Motor neuron (in vitro differentiated cells): ENCODE results near the gene ATXN1. TPM values are rescaled to one million over a fixed set of nuclear protein-coding genes. Genes with fewer than 3 reads are reported as not detected.

Source experiments
- ATAC-seq, 8 experiments: fragments of 200-7000 bp; cut with Tn5 transposase; replicated peaks in 6 of 8; 2 replicates each; pipeline ENCODE4 v1.8.0; 2021; ENCODE audit warnings: mild to moderate bottlenecking in 8 of 8, moderate library complexity in 8 of 8
- H3K27ac ChIP-seq, 2 donors: fragments of 250-450 bp; sonication (Bioruptor Pico); 2 replicates each; pipeline ENCODE4 v1.9.0; 2021; ENCODE audit warnings: antibody characterized with exemption in 2 of 2, mild to moderate bottlenecking in 2 of 2, moderate library complexity in 1 of 2
- H3K4me1 ChIP-seq, 2 donors: fragments of 250-450 bp; sonication (Bioruptor Pico); replicated peaks in 1 of 2; 2 replicates each; pipeline ENCODE4 v1.6.1; 2021; ENCODE audit warnings: antibody characterized with exemption in 2 of 2, mild to moderate bottlenecking in 2 of 2, moderate library complexity in 1 of 2
- H3K4me3 ChIP-seq, 5 donors: fragments of 250-450 bp; sonication (Bioruptor Pico); 2 replicates each; pipeline ENCODE4 v1.9.0; 2021; ENCODE audit warnings: antibody characterized with exemption in 5 of 5, mild to moderate bottlenecking in 5 of 5, moderate library complexity in 4 of 5
- WGBS, 10 experiments: fragments of 450-650 bp; shearing (Covaris generic); methylation state at CpG; one replicate each; pipeline ENCODE4 v1.0.0; 2022; 5-methylcytosine and 5-hydroxymethylcytosine counted together
- in situ Hi-C, 9 experiments: fragments of 400-800 bp; cut with MboI; loops; one replicate each; pipeline ENCODE4 v1.15.0; 2021; ENCODE audit warnings: low sequenced_read_pairs in 9 of 9, low pct_unique_long_range_greater_than_20kb in 2 of 9; ENCODE audit not compliant: unreplicated experiment in 9 of 9
- total RNA-seq, 8 experiments: library from RNA; unstranded; fragments of 300-600 nt; gene quantifications; 2 replicates each; pipeline versions ENCODE4 v1.2.3 to v1.2.4, GENCODE V29; 2022

Gene ATXN1
- total RNA-seq, 8 experiments from 2014 or later, result 8.9 to 64.9 (median 18.3) TPM

GRCh38 chr6:16372029-16372776, 389.1 kb downstream of the ATXN1 start:
- 80 to 100% (median 100%) methylated on average over 1 of the region's 1 CpG; no CpG with 5 or more reads in 2 of the 10 experiments for whole genome bisulfite sequencing, 10 experiments
- Histone ChIP-seq H3K4me1 (peaks cover 18 to 30% of the 10 kb centered on the region in 2 donors), H3K27ac (no peak overlapping the region), H3K4me3 (no peak overlapping the region)
- no peak for ATAC-seq
- in situ Hi-C loops, result no loop called here

GRCh38 chr6:16371401-16371800, 389.9 kb downstream of the ATXN1 start:
- in situ Hi-C loops, result no loop called here
- Histone ChIP-seq H3K4me3 (no peak overlapping the region), H3K27ac (no peak overlapping the region), H3K4me1 (peaks cover 26 to 37% of the 10 kb centered on the region in 2 donors)
- 0 to 100% (median 86%) methylated on average over 1 of the region's 1 CpG; no CpG with 5 or more reads in 3 of the 10 experiments for WGBS, 10 experiments
- no peak for ATAC-seq

- H3K4me1 ChIP-seq, result peaks cover 28 to 37% of the 10 kb centered on the region in 2 donors
- in situ Hi-C loops, result no loop called here
- no peak for ATAC-seq
- H3K4me3 ChIP-seq, result no peak overlapping the region
- no peak overlapping the region for H3K27ac ChIP-seq
- 41 to 86% (median 66%) methylated on average over 1 to 2 of the region's 2 CpGs for WGBS, 10 experiments
Measured at GRCh38 chr6:16370943-16371342, 390.3 kb downstream of the ATXN1 start.

GRCh38 chr6:16369989-16370388, 391.3 kb downstream of the ATXN1 start:
- H3K4me1 ChIP-seq, result peaks cover 24 to 37% of the 10 kb centered on the region in 2 donors
- 64 to 96% (median 89%) methylated on average over 2 to 4 of the region's 5 CpGs; no CpG with 5 or more reads in 3 of the 10 experiments for WGBS, 10 experiments
- H3K27ac ChIP-seq, result peak overlapping the region in 1 of 2 donors; percentile 28
- in situ Hi-C loops, result no loop called here
- no peak for ATAC-seq
- no peak overlapping the region for H3K4me3 ChIP-seq

GRCh38 chr6:16369140-16369745, 392.0 kb downstream of the ATXN1 start:
- Histone ChIP-seq H3K4me1 (peaks cover 19 to 37% of the 10 kb centered on the region in 2 donors), H3K27ac (peak overlapping the region in 1 of 2 donors; percentile 28), H3K4me3 (no peak overlapping the region)
- WGBS, 10 experiments, result 62 to 95% (median 86%) methylated on average over 1 to 8 of the region's 8 CpGs; no CpG with 5 or more reads in 1 of the 10 experiments
- ATAC-seq, result peak in 1 of 8 experiments; percentile 17
- in situ Hi-C loops, result no loop called here

GRCh38 chr6:16367571-16367970, 393.7 kb downstream of the ATXN1 start:
- 93 to 100% (median 100%) methylated on average over 1 to 3 of the region's 3 CpGs; no CpG with 5 or more reads in 3 of the 10 experiments for WGBS, 10 experiments
- Histone ChIP-seq H3K4me1 (peaks cover 19 to 37% of the 10 kb centered on the region in 2 donors), H3K4me3 (no peak overlapping the region), H3K27ac (no peak overlapping the region)
- in situ Hi-C loops, result no loop called here
- no peak for ATAC-seq

GRCh38 chr6:16363749-16364148, 397.5 kb downstream of the ATXN1 start:
- Histone ChIP-seq H3K4me3 (no peak overlapping the region), H3K27ac (no peak overlapping the region), H3K4me1 (peaks cover 17 to 21% of the 10 kb centered on the region in 2 donors)
- ATAC-seq, result no peak
- 83 to 100% (median 88%) methylated on average over 1 to 4 of the region's 4 CpGs for WGBS, 10 experiments
- in situ Hi-C loops, result no loop called here

- Histone ChIP-seq H3K4me1 (peaks cover 13 to 17% of the 10 kb centered on the region in 2 donors), H3K27ac (no peak overlapping the region), H3K4me3 (no peak overlapping the region)
- 80 to 100% (median 92%) methylated on average over 1 to 4 of the region's 4 CpGs for WGBS, 10 experiments
- no peak for ATAC-seq
- in situ Hi-C loops, result no loop called here
Measured at GRCh38 chr6:16362819-16363589, 398.3 kb downstream of the ATXN1 start.

GRCh38 chr6:16362296-16362695, 399.0 kb downstream of the ATXN1 start:
- peak in 1 of 8 experiments; percentile 11 for ATAC-seq
- H3K4me1 ChIP-seq, result peaks cover 8 to 11% of the 10 kb centered on the region in 2 donors
- in situ Hi-C loops, result no loop called here
- no peak overlapping the region for H3K4me3 ChIP-seq
- H3K27ac ChIP-seq, result no peak overlapping the region
- 69 to 90% (median 85%) methylated on average over 1 to 5 of the region's 11 CpGs; no CpG with 5 or more reads in 4 of the 10 experiments for WGBS, 10 experiments

GRCh38 chr6:16361861-16362260, 399.4 kb downstream of the ATXN1 start:
- WGBS, 10 experiments, result 0 to 97% (median 52%) methylated on average over 2 to 8 of the region's 8 CpGs; no CpG with 5 or more reads in 2 of the 10 experiments
- in situ Hi-C loops, result no loop called here
- ATAC-seq, result peak in 1 of 8 experiments; percentile 5
- H3K4me1 ChIP-seq, result peaks cover 4 to 7% of the 10 kb centered on the region in 2 donors
- H3K4me3 ChIP-seq, result no peak overlapping the region
- H3K27ac ChIP-seq, result no peak overlapping the region

GRCh38 chr6:16361121-16361520, 400.1 kb downstream of the ATXN1 start:
- H3K27ac ChIP-seq, result no peak overlapping the region
- ATAC-seq, result peak in 3 of 8 experiments; percentile 5 to 17 (median 10)
- in situ Hi-C loops, result no loop called here
- H3K4me1 ChIP-seq, result no peaks in the 10 kb centered on the region
- 0 to 100% (median 92%) methylated on average over 1 to 4 of the region's 4 CpGs for WGBS, 10 experiments
- no peak overlapping the region for H3K4me3 ChIP-seq

GRCh38 chr6:16360365-16360764, 400.9 kb downstream of the ATXN1 start:
- peak in 4 of 8 experiments; percentile 50 to 84 (median 54) for ATAC-seq
- in situ Hi-C loops, result no loop called here
- WGBS, 10 experiments, result 0 to 83% (median 71%) methylated on average over 1 to 3 of the region's 3 CpGs; no CpG with 5 or more reads in 1 of the 10 experiments
- no peak overlapping the region for H3K27ac ChIP-seq
- peaks cover 0 to 3% of the 10 kb centered on the region in 2 donors for H3K4me1 ChIP-seq
- no peak overlapping the region for H3K4me3 ChIP-seq

- 68 to 100% (median 88%) methylated on average over 2 to 5 of the region's 6 CpGs; no CpG with 5 or more reads in 3 of the 10 experiments for WGBS, 10 experiments
- Histone ChIP-seq H3K27ac (no peak overlapping the region), H3K4me3 (no peak overlapping the region), H3K4me1 (peaks cover 0 to 10% of the 10 kb centered on the region in 2 donors)
- no peak for ATAC-seq
- in situ Hi-C loops, result no loop called here
Measured at GRCh38 chr6:16359563-16359962, 401.7 kb downstream of the ATXN1 start.
